Endothelial cell (in vitro differentiated cells): ENCODE data around the gene DDX27. TPM values are rescaled to one million over a fixed set of nuclear protein-coding genes. Genes with fewer than 3 reads are reported as not detected.

Experiments
- DNase-seq: peaks from one replicate; pipeline ENCODE4 v3.0.0; 2021; ENCODE audit warnings: low spot score
- H3K27ac Mint-ChIP-seq: one replicate; pipeline ENCODE4 v1.8.0; 2021; ENCODE audit warnings: mixed read lengths, inconsistent platforms; ENCODE audit not compliant: unreplicated experiment
- H3K27me3 Mint-ChIP-seq: one replicate; pipeline ENCODE4 v1.8.0; 2021; ENCODE audit warnings: mild to moderate bottlenecking, moderate library complexity, mixed read lengths, inconsistent platforms; ENCODE audit not compliant: unreplicated experiment
- H3K36me3 Mint-ChIP-seq: one replicate; pipeline ENCODE4 v1.8.0; 2021; ENCODE audit warnings: mild to moderate bottlenecking, low read depth, mixed read lengths, inconsistent platforms; ENCODE audit not compliant: unreplicated experiment
- H3K4me1 Mint-ChIP-seq: one replicate; pipeline ENCODE4 v1.8.0; 2021; ENCODE audit warnings: mild to moderate bottlenecking, mixed read lengths, inconsistent platforms; ENCODE audit not compliant: unreplicated experiment
- H3K4me3 Mint-ChIP-seq: one replicate; pipeline ENCODE4 v1.8.0; 2021; ENCODE audit warnings: mild to moderate bottlenecking, mixed read lengths, inconsistent platforms; ENCODE audit not compliant: unreplicated experiment
- H3K9me3 Mint-ChIP-seq: one replicate; pipeline ENCODE4 v1.8.0; 2021; ENCODE audit warnings: mixed read lengths, inconsistent platforms; ENCODE audit not compliant: unreplicated experiment
- CTCF ChIP-seq: fragments of 200-600 bp; sonication (generic); IDR thresholded peaks from one replicate; pipeline ENCODE4 v1.5.0; 2021; ENCODE audit warnings: antibody characterized with exemption; ENCODE audit not compliant: unreplicated experiment
- total RNA-seq: library from RNA; stranded (reverse); fragmentation: NEBNext Ultra II Directional; extraction: Animal tissue kit (Norgen Biotek cat#: 25700); gene quantifications from one replicate; pipeline ENCODE4 v1.2.1, GENCODE V29; 2021; ENCODE audit not compliant: unreplicated experiment

DDX27 gene
- total RNA-seq, 1 donor from 2014 or later: 29.6 TPM

GRCh38 chr20:49259284-49259683 is 40.1 kb downstream of the DDX27 start:
- Mint-ChIP-seq H3K36me3 (peaks cover 52% of the 10 kb centered on the region), H3K9me3 (no peaks in the 10 kb centered on the region), H3K4me1 (no peaks in the 10 kb centered on the region), H3K4me3 (no peak overlapping the region), H3K27me3 (no peaks in the 10 kb centered on the region), H3K27ac (no peak overlapping the region)
- no peak for TF ChIP-seq CTCF
- no peak for DNase-seq

DNA sequence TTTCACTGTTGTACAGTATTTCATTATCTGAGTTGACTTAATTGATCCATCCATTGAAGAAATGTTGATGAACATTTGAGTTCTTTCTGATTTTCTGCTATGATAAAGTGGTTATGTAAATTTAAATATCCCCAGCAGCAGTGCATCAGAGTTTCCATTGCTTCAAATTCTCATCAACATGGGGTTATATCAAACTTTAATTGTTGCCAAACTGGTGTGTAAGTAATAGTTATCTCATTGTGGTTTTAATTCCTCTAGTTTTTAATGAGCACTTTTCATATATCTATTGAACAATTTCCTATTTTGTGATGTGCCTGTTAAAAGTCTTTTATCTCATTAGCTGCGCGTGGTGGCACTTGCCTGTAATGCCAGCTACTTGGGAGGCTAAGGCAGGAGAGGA is 40.6 kb downstream of the DDX27 start:
- Mint-ChIP-seq H3K4me1 (no peaks in the 10 kb centered on the region), H3K27me3 (no peaks in the 10 kb centered on the region), H3K9me3 (no peaks in the 10 kb centered on the region), H3K4me3 (peak overlapping the region; percentile 25), H3K36me3 (peaks cover 52% of the 10 kb centered on the region), H3K27ac (no peak overlapping the region)
- no peak for DNase-seq
- no peak for TF ChIP-seq CTCF

DNA sequence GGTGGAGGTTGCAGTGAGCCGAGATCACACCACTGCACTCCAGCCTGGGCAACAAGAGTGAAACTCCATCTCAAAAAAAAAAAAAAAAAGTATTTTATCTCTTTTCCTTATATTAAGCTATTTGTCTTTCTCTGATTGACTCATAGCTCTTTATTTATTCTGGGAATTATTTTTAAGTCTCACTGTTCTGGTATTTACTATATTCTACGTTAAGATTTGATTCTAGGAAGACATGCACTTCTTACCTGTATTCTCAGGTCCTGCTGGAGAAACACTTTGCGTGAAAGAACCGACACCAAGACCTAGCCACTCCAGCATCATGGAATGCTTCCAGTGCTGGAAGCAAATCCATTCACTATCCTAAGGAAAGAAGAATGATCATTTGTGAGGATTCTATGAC is 41.0 kb downstream of the DDX27 start:
- no peaks in the 10 kb centered on the region for H3K27me3 Mint-ChIP-seq
- H3K36me3 Mint-ChIP-seq: peaks cover 55% of the 10 kb centered on the region
- TF ChIP-seq CTCF: no peak
- no peaks in the 10 kb centered on the region for H3K9me3 Mint-ChIP-seq
- no peak for DNase-seq
- H3K27ac Mint-ChIP-seq: no peak overlapping the region
- no peak overlapping the region for H3K4me3 Mint-ChIP-seq
- no peaks in the 10 kb centered on the region for H3K4me1 Mint-ChIP-seq

GRCh38 chr20:49261173-49261572 is 42.0 kb downstream of the DDX27 start:
- H3K4me1 Mint-ChIP-seq: no peaks in the 10 kb centered on the region
- peak overlapping the region; percentile 85 for H3K4me3 Mint-ChIP-seq
- H3K9me3 Mint-ChIP-seq: no peaks in the 10 kb centered on the region
- peak overlapping the region; percentile 27 for H3K27ac Mint-ChIP-seq
- DNase-seq: no peak
- no peaks in the 10 kb centered on the region for H3K27me3 Mint-ChIP-seq
- peaks cover 48% of the 10 kb centered on the region for H3K36me3 Mint-ChIP-seq
- TF ChIP-seq CTCF: no peak

- no peaks in the 10 kb centered on the region for H3K27me3 Mint-ChIP-seq
- H3K4me1 Mint-ChIP-seq: peaks cover 5% of the 10 kb centered on the region
- H3K9me3 Mint-ChIP-seq: no peaks in the 10 kb centered on the region
- no peak for DNase-seq
- H3K27ac Mint-ChIP-seq: no peak overlapping the region
- TF ChIP-seq CTCF: no peak
- peaks cover 42% of the 10 kb centered on the region for H3K36me3 Mint-ChIP-seq
- H3K4me3 Mint-ChIP-seq: no peak overlapping the region
Observed at GRCh38 chr20:49262444-49262843, 43.2 kb downstream of the DDX27 start.
